HAP-1 (cell line): Measurements from ENCODE around the gene SERTAD2.

Experiments used
- DNase-seq, 2 experiments: peaks; one replicate each; pipeline ENCODE4 v3.0.0-alpha.2; 2016 to 2020; ENCODE audit warnings: low spot score in 2 of 2
- H3K27me3 ChIP-seq: fragments of 250-450 bp; sonication (Bioruptor Pico); 2 replicates; pipeline ENCODE4 v1.5.1; 2020; ENCODE audit warnings: low read depth, mild to moderate bottlenecking, moderate library complexity
- H3K36me3 ChIP-seq: fragments of 250-450 bp; sonication (Bioruptor Pico); replicated peaks from 2 replicates; pipeline ENCODE4 v1.5.1; 2020; ENCODE audit warnings: mild to moderate bottlenecking
- H3K4me1 ChIP-seq: fragments of 250-450 bp; sonication (Bioruptor Pico); 2 replicates; pipeline ENCODE4 v1.5.1; 2020; ENCODE audit warnings: mild to moderate bottlenecking
- H3K4me3 ChIP-seq: fragments of 250-450 bp; sonication (Bioruptor Pico); 2 replicates; pipeline ENCODE4 v1.5.1; 2020; ENCODE audit warnings: mild to moderate bottlenecking, moderate library complexity
- H3K9me3 ChIP-seq: fragments of 250-450 bp; sonication (Bioruptor Pico); 2 replicates; pipeline ENCODE4 v1.5.1; 2020; ENCODE audit warnings: mild to moderate bottlenecking, moderate library complexity
- in situ Hi-C: fragments of 300-500 bp; cut with MboI; formaldehyde crosslinking; loops from 3 replicates; pipeline ENCODE4 v1.14.3; 2020; ENCODE audit warnings: low sequenced_read_pairs, inconsistent platforms, mixed read lengths

The SERTAD2 gene, protein sequence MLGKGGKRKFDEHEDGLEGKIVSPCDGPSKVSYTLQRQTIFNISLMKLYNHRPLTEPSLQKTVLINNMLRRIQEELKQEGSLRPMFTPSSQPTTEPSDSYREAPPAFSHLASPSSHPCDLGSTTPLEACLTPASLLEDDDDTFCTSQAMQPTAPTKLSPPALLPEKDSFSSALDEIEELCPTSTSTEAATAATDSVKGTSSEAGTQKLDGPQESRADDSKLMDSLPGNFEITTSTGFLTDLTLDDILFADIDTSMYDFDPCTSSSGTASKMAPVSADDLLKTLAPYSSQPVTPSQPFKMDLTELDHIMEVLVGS

DNA sequence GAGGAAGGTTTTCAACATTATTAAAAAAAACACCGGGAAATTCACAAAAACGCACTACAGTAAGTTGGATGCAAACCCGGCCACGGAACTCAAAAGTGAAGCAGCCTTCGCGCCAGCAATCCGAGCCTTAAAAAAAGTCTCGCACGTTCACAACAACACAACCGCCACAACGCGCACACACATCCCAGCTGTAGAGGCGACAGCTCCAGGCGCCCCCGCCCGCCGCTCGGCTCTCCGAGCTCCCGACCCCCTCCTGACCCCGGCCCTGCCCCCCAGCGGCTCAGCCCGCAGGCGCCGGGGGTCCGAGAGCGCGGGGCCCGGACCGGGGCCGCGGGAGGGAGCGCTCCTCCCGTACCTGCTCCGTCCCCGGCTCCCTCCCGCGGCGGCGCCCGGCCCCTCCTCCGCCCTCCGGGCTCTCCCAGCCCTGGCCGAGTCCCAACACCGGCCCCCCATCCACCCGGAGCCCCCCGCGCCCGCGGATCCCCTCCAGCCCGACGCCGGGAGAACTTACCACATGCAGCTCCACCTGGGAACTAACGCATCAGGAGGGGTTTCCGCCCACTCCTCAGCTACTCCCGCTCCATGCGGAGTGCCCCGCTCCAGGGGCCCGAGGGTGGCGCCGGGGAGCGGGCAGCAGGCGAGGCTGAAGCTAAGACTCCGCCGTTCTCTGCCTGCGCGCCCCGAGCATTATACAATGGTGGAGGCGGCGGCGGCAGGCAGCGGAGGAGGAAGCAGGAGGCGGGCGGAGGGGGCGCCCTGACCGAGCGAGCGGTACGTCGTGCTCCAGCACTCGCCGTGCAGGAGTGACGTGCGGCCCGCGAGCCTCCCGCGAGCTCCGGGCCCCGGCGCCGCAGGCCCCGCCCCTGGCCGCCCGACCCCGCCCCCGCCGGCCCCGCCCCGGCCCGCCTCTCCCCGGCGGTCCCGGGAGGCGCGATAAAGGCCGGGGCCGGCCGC lies at the start of gene SERTAD2:
SERTAD2 (minus strand) TSS at position 805 of the 954 bp plus-strand sequence. CDS start 17,042 bp downstream, outside the sequence.
- Histone ChIP-seq H3K4me3 (peak within 1 kb of the TSS; percentile 91), H3K36me3 (no peaks in the 10 kb centered on the region), H3K4me1 (peaks cover 27% of the 10 kb centered on the region), H3K9me3 (no peaks in the 10 kb centered on the region), H3K27me3 (no peaks in the 10 kb centered on the region)
- DNase-seq, result peak; percentile 80 to 90
- in situ Hi-C loops, result no loop called here

DNA sequence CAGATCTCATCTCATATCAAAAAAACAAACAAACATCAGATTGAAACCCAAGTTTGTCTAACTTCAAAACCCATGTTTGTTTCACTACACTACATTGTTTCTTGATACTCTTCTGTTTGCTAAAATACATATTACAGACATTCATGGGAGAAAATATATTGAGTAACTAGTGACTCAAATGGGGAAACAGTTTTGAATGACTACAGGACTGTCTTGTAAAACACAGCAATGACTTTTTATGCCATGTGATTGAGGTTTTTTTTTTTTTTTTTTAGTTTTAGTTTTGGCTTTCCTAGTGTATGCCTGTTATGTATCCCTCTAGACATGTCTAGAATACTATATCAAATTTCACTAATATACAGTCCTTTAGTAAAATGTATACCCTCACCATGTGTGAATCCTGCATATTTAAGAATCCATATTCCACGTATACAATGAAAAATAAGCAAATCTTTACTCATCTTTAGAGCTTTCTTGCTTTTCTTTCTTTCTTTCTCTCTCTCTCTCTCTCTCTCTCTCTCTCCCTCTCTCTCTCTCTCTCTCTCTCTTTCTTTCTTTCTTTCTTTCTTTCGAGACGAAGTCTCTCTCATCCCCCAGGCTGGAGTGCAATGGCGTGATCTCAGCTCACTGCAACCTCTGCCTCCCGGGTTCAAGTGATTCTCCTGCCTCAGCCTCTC lies 46.6 kb upstream of the SERTAD2 start:
- Histone ChIP-seq H3K27me3 (no peaks in the 10 kb centered on the region), H3K9me3 (no peaks in the 10 kb centered on the region), H3K4me1 (no peaks in the 10 kb centered on the region), H3K4me3 (no peak overlapping the region), H3K36me3 (no peaks in the 10 kb centered on the region)
- in situ Hi-C loops, result no loop called here
- DNase-seq, result no peak

DNA sequence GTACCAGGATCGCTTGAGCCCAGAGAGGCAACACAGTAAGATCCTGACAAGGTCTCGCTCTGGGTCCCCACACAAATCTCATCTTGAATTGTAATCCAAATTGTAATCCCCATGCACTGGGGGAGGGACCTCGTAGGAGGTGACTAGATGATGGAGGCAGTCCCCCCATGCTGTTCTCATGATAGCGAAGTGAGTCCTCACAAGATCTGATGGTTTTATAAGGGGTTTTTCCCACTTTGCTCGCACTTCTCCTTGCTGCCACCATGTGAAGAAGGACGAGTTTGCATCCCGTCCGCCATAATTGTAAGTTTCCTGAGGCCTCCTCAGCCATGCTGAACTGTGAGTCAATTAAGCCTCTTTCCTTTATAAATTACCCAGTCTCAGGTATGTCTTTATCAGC lies 46.0 kb upstream of the SERTAD2 start:
- Histone ChIP-seq H3K4me1 (no peaks in the 10 kb centered on the region), H3K4me3 (no peak overlapping the region), H3K27me3 (no peaks in the 10 kb centered on the region), H3K36me3 (no peaks in the 10 kb centered on the region), H3K9me3 (no peaks in the 10 kb centered on the region)
- in situ Hi-C loops, result no loop called here
- no peak for DNase-seq

DNA sequence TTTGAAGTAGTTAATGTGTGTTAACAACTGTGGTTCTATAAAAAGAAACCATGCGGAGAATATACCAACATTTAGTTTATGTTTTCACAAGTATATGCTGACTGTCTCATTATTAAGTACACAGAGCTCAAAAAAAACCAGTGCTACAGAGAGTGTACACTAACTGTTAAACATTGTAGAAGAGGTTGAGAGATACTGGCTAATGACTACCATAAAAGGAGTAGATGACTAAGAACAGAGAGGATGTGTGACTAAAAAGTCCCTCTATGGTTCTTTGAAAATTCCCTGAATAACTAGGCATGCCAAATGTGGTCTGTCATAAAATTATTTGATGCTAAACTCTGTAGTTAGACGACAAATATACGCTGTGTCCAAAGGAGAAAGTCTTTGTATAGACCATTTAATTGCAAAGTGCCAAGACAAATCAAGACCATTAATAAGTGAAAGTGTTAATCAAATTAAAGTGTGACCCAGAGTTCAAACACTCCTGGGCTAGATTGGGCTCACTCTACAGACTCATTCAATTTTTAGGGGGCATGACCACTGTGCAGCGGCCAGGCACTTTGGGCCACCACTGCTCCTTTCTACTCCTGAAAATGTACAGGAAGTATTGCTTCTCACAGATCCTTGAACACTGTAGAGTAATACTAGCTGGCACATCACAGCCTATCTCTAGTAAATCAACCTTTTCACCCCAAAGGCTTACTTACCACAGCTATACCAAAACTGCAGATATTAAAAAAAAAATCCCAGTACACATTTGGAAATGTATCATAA lies 45.1 kb upstream of the SERTAD2 start:
- Histone ChIP-seq H3K4me1 (no peaks in the 10 kb centered on the region), H3K4me3 (no peak overlapping the region), H3K9me3 (no peaks in the 10 kb centered on the region), H3K27me3 (no peaks in the 10 kb centered on the region), H3K36me3 (no peaks in the 10 kb centered on the region)
- in situ Hi-C loops, result no loop called here
- DNase-seq, result no peak

DNA sequence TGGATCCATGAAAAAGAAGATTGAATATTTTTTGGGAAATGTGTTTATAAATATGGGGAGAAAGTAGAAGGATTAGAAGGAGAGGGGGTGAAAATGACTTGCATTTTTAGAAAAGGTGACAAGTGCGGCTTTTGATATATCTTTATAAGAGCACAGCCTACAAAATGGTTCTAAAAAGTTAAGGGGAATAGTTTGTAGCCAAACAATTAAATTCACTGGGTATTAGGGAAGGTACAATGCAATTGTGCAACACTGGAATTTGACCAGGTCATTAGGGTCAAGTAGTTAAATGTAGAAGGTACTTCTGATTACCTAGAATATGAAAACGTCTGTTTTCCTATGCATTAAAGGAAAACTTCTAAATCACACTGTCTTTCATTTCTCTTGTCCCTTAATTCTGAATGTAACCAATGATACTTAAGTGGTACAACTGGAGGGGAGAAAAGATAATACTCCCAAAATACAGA lies 44.5 kb upstream of the SERTAD2 start:
- no peaks in the 10 kb centered on the region for H3K36me3 ChIP-seq
- no peaks in the 10 kb centered on the region for H3K9me3 ChIP-seq
- H3K27me3 ChIP-seq, result no peaks in the 10 kb centered on the region
- DNase-seq, result no peak
- no peaks in the 10 kb centered on the region for H3K4me1 ChIP-seq
- in situ Hi-C loops, result no loop called here
- H3K4me3 ChIP-seq, result no peak overlapping the region

DNA sequence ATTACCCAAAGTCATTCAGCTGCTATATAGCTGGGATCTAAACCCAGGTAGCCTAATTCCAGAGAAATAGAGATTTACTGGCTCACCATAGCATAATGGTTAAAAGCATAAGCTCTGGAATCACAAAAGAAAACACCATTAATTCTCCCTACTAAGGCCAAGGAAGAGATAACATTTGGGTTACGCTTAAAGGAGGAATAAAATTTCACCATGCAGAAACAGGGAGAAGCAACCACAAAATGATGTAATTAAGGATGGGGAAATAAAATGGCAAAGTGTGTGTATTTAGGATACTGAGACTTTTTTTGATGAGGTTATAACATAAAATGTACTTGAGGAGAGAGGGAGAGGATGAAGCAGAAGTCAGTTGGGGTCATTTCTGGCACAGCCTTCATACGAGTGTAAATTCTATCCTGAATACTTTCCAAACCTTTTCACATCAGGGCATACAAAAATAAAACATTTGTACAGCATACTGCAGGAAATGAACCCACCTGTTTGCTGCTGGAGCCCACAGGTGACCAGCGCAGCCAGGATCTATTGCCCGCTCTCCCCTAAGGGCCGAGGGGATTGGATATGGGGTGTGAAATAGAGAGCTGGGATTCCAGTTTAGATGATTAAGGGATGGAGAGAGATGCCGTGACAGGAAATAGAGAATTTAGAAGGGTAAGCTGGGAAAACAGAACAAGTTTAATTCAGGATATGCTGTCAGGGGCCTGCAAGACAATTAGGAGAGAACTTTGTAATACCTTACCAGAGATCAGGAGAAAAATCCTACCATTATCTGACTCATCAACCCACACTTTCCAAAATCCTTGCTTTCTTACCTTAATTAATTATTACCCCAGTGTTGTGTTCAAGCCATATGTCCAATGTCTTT lies 43.8 kb upstream of the SERTAD2 start:
- Histone ChIP-seq H3K27me3 (no peaks in the 10 kb centered on the region), H3K9me3 (no peaks in the 10 kb centered on the region), H3K36me3 (no peaks in the 10 kb centered on the region), H3K4me1 (no peaks in the 10 kb centered on the region), H3K4me3 (no peak overlapping the region)
- DNase-seq, result no peak
- in situ Hi-C loops, result no loop called here

DNA sequence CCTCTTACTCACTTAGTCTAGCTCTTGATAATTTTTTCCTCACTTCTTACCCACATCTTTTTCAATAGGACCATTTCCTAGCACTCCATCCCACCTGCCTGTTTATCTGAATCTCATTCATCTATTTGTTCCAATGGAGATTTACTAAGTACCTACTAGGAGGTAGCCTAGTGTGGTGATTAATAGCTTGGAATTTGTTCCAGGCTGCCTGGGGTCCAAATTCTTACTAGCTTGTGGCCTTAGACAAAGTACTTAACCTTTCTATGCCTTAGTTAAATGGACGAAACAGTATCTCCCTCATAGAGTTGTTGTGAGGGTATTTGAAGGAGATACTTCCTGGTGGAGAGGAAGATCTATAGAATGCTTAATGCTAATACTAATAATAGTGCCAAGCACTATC lies 42.9 kb upstream of the SERTAD2 start:
- no peaks in the 10 kb centered on the region for H3K4me1 ChIP-seq
- H3K4me3 ChIP-seq, result no peak overlapping the region
- no peaks in the 10 kb centered on the region for H3K9me3 ChIP-seq
- H3K36me3 ChIP-seq, result no peaks in the 10 kb centered on the region
- no peaks in the 10 kb centered on the region for H3K27me3 ChIP-seq
- in situ Hi-C loops, result no loop called here
- no peak for DNase-seq

DNA sequence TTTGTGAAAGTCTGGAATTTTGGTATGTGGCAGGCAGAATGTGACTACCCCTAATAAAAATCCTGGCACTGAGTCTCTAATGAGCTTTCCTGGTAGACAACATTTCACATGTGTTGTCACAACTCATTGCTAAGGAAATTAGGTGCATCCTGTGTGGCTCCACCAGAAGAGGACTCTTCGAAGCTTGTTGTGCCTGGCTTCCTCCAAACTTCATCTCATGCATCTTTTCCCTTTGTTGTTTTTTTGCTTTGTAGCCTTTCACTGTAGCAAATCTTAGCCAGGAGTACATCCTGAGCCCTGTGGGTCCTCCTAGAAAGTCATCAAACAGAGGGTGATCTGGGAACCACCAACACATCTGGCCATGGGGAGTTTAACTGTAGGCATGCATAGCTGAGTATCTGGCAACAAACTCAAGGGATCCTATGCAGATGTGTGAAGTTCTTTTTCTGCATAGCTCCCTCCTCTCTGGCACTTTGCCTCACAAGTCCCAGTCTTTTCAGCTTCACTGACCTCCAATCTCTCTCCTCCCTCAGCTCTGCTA lies 42.1 kb upstream of the SERTAD2 start:
- in situ Hi-C loops, result no loop called here
- Histone ChIP-seq H3K36me3 (no peaks in the 10 kb centered on the region), H3K27me3 (no peaks in the 10 kb centered on the region), H3K9me3 (no peaks in the 10 kb centered on the region), H3K4me1 (no peaks in the 10 kb centered on the region), H3K4me3 (no peak overlapping the region)
- DNase-seq, result no peak

DNA sequence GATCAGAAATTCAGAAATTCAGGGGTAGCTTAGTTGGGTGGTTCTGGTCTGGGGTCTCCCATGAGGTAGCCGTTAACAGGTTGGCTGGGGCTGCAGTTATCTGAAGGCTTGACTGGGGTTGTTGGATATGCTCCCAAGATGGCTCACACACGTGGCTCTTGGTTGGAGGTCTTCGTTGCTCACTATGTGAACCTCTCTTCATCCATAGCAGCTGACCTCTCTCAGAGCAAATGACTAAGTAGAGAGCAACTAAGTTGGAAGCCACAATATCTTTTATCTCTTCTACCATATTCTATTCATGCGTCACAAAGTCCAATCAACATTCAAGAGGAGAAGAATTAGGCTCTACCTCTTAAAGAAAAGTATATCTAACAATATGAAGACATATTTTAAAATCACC lies 38.7 kb upstream of the SERTAD2 start:
- no peaks in the 10 kb centered on the region for H3K27me3 ChIP-seq
- H3K4me1 ChIP-seq, result no peaks in the 10 kb centered on the region
- H3K4me3 ChIP-seq, result no peak overlapping the region
- no peaks in the 10 kb centered on the region for H3K36me3 ChIP-seq
- DNase-seq, result no peak
- H3K9me3 ChIP-seq, result no peaks in the 10 kb centered on the region
- in situ Hi-C loops, result no loop called here

DNA sequence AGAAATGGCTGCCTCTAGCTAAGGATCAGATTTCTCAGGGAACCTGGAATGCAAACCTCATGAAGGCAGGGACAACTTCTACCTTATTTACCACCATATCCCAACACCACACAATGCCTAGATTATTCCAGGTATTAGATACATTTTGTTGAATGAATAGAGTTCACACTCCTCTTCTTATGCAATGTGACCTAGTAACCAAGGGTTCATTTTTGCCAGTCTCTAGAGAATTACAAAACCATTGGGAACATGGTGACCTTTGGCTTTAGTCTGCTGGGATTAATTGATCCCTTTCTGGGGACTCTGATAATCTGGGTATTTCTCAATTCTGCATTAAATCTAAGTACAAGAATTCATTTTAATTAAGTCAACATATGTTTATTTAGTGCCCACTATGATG lies 35.2 kb upstream of the SERTAD2 start:
- Histone ChIP-seq H3K27me3 (no peaks in the 10 kb centered on the region), H3K4me3 (no peak overlapping the region), H3K36me3 (no peaks in the 10 kb centered on the region), H3K9me3 (no peaks in the 10 kb centered on the region), H3K4me1 (no peaks in the 10 kb centered on the region; the same call in 1 of the 2 replicates)
- in situ Hi-C loops, result no loop called here
- no peak for DNase-seq

DNA sequence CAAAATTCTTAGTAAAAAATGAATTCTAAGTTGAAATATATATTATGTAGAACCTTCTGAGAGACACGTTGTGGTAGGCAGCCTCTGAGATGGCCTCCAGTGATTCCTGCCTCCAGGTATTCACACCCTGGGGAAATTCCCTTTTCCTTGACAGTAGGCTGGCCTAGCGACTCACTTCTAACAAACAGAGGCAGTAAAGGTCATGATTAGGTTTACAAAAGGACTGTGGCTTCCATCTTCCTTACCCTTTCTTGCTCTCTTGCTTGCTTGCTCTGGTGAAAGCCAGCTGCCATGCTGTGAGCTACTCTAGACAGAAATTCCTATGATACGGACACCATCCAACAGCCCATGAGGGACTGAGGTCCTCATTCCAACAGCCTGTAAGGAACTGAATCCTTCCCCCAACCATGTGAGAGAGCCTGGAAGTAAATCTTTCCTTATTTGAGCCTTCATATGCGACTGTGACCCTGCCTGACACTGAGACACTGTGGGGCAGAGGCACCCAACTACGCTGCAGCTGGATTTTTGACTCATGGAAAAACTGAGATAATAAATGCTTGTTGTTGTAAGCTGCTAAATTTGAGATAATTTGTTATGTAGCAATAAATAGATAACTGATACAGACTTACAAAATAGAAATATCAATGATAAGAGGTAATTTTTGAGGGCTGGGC lies 32.7 kb upstream of the SERTAD2 start:
- no peaks in the 10 kb centered on the region for H3K9me3 ChIP-seq
- in situ Hi-C loops, result no loop called here
- H3K36me3 ChIP-seq, result no peaks in the 10 kb centered on the region
- no peaks in the 10 kb centered on the region for H3K27me3 ChIP-seq
- no peak overlapping the region for H3K4me3 ChIP-seq
- no peaks in the 10 kb centered on the region; the same call in 1 of the 2 replicates for H3K4me1 ChIP-seq
- DNase-seq, result no peak

DNA sequence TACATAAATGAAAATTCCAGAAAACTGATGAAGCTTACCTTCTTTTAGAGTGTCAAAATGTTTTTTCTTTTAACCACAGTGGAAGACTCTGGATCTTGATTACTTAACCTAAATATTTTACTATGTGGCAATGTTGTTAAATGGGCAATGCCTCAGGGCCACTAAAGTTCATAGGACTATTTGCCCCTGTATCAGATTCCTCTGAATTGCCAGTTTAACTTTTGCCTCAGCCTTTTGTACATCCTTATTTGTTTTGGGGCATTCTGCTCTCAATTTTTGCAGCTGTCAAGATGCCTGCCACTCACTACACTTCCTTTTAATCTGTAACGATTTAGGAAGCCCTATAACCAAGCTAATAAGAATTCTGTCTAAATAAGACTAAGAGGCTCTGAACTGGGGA lies 31.7 kb upstream of the SERTAD2 start:
- peaks cover under 1% of the 10 kb centered on the region for H3K4me1 ChIP-seq
- no peaks in the 10 kb centered on the region for H3K27me3 ChIP-seq
- no peak overlapping the region for H3K4me3 ChIP-seq
- H3K36me3 ChIP-seq, result no peaks in the 10 kb centered on the region
- in situ Hi-C loops, result no loop called here
- no peaks in the 10 kb centered on the region for H3K9me3 ChIP-seq
- DNase-seq, result no peak
